Ecto neural progenitor cell (in vitro differentiated cells): ENCODE data around the gene TMEM219.
"Not testable (repeated sequence)": the region's sequence is repeated elsewhere in the genome, so short reads cannot be mapped to it uniquely, and the experiment has no call there.

Experiments used
- DNase-seq: peaks from one replicate; pipeline ENCODE4 v3.0.0-alpha.2; 2018; ENCODE audit warnings: low spot score

The TMEM219 gene, protein sequence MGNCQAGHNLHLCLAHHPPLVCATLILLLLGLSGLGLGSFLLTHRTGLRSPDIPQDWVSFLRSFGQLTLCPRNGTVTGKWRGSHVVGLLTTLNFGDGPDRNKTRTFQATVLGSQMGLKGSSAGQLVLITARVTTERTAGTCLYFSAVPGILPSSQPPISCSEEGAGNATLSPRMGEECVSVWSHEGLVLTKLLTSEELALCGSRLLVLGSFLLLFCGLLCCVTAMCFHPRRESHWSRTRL

GRCh38 chr16:29961479-29962343, at the start of gene TMEM219:
Gene TMEM219 (plus strand): TSS chr16:29962079. CDS start chr16:29963144, 1,065 bp downstream.
- DNase-seq, result peak; percentile 94

DNA sequence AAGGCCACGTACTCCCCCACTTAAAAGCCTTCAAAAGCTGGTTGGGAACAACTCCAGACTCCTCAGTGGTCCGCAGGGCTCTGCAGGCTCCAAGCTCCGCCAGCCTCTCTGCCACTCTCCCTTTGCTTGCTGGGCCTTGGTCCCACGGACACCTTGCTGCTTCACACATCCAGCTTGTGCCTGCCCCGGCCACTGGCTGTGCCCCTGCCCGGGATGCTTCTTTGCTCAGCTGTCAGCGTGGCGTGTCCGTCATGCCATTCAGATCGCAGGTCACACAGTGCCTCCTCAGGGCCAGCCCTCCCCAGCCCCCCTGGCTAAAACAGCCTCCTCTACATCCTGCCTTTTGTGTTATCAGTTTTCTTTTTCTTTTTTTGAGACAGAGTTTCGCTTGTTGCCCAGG, 49.8 kb upstream of the TMEM219 start:
- no peak for DNase-seq

- no peak for DNase-seq
Observed at GRCh38 chr16:29913514-29913913, 48.4 kb upstream of the TMEM219 start.

DNA sequence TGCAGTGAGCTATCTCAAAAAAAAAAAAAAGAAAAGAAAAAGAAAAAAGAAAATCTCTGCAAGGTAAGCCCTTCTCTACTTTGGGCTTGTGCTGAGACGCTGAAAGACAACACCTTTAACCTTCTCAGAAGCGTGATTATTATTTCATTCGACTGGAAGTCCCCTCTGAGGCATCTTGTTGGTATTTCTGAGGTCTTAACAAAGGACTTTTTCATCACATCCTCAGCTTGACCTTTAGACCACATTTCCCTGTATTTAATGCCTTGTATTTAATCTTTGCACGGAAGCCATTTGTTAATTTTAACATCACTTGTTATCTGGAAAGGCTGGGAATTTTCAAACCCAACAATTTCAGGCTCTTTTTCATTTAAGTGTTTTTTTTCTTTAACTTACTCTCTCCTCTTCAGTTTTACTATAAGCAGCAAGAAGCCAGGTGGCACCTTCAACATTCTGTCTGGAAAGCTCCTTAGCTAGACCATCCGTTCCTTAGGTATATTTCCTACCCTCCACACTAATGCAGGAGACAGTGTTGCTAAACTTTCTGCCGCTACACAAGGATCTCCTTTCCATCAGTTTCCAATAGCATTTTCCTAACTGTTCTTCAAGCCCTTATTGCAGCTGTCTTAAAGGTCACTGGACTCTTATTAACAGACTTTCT, 46.2 kb upstream of the TMEM219 start:
- DNase-seq, result no peak

DNA sequence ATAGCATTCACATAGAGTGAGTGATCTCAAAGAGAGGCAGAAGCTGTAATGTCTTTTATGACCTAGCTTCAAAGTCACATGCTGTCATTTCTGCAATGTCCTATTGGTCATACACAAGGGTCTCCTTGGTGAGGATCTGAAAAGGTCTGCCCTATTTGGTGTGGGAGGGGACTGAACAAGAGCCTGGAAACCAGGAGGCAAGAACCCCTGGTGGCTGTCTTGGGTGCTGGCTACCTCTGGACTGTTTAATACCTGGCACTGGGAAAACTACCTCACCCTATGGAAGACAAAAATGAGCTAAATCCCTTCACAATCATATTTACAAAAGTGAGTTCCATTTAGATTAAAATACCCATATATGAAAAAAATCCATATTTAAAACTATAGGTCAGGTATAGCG, 44.9 kb upstream of the TMEM219 start:
- DNase-seq, result no peak

- DNase-seq, result no peak
Observed at GRCh38 chr16:29920288-29921033, 41.4 kb upstream of the TMEM219 start.

GRCh38 chr16:29921034-29921385, 40.9 kb upstream of the TMEM219 start:
- no peak for DNase-seq

GRCh38 chr16:29922326-29922725, 39.6 kb upstream of the TMEM219 start:
- no peak for DNase-seq

DNA sequence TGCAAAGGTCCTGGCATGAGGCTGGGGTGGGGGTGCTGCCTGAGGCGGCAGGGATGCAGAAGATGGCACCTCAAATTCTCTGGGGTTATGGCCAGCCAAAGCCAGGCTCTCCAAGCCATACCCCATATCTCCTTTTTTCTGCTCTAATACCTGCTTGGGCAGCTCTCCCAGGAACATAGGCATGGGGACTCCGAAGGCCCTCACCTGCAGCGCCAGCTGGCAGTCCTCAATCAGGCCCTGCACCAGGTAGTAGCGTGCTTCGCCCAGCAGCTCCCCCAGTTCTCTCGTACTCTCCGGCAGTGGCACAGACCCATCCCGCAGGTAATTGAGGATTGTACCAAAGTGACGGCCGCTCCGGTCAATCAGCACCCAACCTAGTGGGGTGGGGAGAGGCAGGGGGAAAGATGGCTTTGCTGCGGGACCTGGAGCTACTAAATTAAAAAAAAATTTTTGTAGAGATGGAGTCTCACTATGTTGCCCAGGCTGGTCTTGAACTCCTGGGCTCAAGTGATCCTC, 38.8 kb upstream of the TMEM219 start:
- DNase-seq, result no peak

GRCh38 chr16:29925105-29925756, 36.6 kb upstream of the TMEM219 start:
- DNase-seq, result no peak

GRCh38 chr16:29925781-29926710, 35.8 kb upstream of the TMEM219 start, which contains the start of gene KCTD13:
Gene KCTD13 (minus strand): TSS chr16:29926226. CDS start chr16:29926033, 193 bp downstream.
- peak; percentile 98 for DNase-seq

- DNase-seq, result no peak
Observed at GRCh38 chr16:29926711-29927052, 35.2 kb upstream of the TMEM219 start.

GRCh38 chr16:29927070-29927905, 34.6 kb upstream of the TMEM219 start:
- no peak for DNase-seq

DNA sequence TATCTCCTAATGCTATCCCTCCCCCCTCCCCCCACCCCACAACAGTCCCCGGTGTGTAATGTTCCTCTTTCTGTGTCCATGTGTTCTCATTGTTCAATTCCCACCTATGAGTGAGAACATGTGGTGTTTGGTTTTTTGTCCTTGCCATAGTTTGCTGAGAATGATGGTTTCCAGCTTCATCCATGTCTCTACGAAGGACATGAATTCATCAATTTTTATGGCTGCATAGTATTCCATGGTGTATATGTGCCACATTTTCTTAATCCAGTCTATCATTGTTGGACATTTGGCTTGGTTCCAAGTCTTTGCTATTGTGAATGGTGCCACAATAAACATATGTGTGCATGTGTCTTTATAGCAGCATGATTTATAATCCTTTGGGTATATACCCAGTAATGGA, 30.1 kb upstream of the TMEM219 start:
- DNase-seq, result not testable (repeated sequence)

DNA sequence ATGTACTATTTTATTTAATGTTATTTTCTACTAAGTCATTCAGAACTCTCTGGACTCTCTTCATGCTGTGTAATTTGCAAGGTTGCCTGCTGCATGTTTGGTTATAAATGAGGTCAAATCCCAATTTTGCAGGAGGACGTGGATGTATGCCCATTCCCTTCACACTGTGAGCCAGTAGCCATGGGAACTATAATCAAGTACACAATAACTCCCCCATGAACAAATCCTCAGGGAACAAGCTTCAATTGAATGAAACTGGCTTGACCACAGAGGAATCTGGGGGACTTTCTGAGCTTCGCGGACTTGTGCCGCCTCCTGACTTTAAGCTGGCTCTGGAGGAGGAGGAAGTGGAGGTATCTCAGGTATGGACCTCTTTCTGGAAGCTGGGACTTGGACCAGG, 21.2 kb upstream of the TMEM219 start:
- DNase-seq, result no peak

DNA sequence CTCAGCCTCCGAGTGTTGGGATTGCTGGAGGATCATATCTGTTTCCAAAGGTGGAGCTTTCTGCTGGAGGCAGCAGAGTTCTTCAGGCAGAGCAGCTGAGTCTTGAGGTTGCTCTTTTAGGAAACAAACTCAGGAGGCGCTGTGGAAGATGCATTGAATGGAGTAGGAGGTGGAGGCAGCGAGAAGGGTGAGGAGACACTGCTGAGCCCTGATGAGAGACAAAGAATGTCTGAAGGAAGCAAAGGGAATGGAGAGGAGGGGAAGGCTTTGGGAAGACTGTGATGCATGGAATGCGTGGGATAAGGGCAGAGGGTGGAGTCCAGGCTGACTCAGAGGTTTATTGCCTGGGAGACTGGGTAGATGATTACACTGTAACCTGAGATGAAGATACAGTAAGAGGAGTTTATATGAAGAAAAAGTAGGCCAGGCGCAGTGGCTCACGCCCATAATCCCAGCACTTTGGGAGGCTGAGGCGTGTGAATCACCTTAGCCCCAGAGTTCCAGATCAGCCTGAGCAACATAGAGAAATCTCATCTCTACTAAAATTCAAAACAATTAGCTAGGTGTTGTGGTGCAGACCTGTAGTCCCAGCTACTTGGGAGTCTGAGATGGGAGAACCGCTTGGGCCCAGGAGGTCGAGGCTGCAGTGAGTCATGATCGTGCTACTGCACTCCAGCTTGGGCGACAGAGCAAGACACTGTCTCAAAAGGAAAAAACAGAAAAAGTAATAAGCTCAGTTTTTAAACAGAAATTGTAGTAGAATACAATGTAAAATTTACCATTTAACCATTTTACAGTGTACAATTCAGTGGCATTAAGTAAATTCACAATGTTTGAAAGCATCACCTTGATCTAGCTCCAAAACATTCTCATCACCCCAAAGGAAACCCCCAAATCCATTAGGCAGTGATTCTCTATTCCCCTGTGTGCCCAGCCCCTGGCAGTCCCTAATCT, 17.8 kb upstream of the TMEM219 start:
- DNase-seq, result no peak

- no peak for DNase-seq
Observed at GRCh38 chr16:29947897-29948296, 14.0 kb upstream of the TMEM219 start.

GRCh38 chr16:29950806-29951461, 10.9 kb upstream of the TMEM219 start:
- DNase-seq, result no peak
